GM12872 (cell line): Measurements from ENCODE around the gene CATSPER3.
A peak's percentile ranks its signal among the peaks of the same experiment; 100 is the strongest.

ENCODE experiments used
- CTCF ChIP-seq: IDR thresholded peaks from 3 replicates; pipeline ENCODE4 v1.5.1; 2011; ENCODE audit warnings: low read depth, mild to moderate bottlenecking, low read length, moderate library complexity; ENCODE audit not compliant: insufficient read depth

Gene CATSPER3

GRCh38 chr5:135012951-135013391 lies 45.3 kb downstream of the CATSPER3 start:
- TF ChIP-seq CTCF, result no peak

GRCh38 chr5:135013445-135013844 lies 45.7 kb downstream of the CATSPER3 start:
- no peak for TF ChIP-seq CTCF

- no peak for TF ChIP-seq CTCF
Observed at GRCh38 chr5:135013947-135014570, 46.4 kb downstream of the CATSPER3 start.

GRCh38 chr5:135015942-135016341 lies 48.2 kb downstream of the CATSPER3 start:
- TF ChIP-seq CTCF, result no peak

GRCh38 chr5:135016861-135017290 lies 49.2 kb downstream of the CATSPER3 start:
- no peak for TF ChIP-seq CTCF

GRCh38 chr5:135018457-135018856 lies 50.8 kb downstream of the CATSPER3 start:
- TF ChIP-seq CTCF, result no peak

GRCh38 chr5:135019314-135019713 lies 51.6 kb downstream of the CATSPER3 start:
- TF ChIP-seq CTCF, result peak; percentile 24; the same call in 1 of the 3 replicates
